Heart left ventricle (tissue), 13 donors: ENCODE measurements around the gene HTT.

Experiments
- CTCF ChIP-seq, 12 donors: fragments of 200-600 bp; sonication (generic) in 4 of 12; IDR thresholded peaks; one replicate each; pipeline versions ENCODE4 v1.5.0 to v1.8.0; 2018 to 2022; ENCODE audit warnings: antibody characterized with exemption in 12 of 12, mild to moderate bottlenecking in 5 of 12
- POLR2A ChIP-seq, 2 donors: fragments of 450-650 bp; IDR thresholded peaks; one replicate each; pipeline ENCODE4 v1.6.1; 2017; ENCODE audit warnings: antibody characterized with exemption in 2 of 2, mild to moderate bottlenecking in 2 of 2, moderate library complexity in 2 of 2
- donor health status: ischemic (EF 13 %, LVEDD 7.1; RV severe dilation, severe dysfunction).
- donor health status: DM: no; HTN: yes; CAD: no.
- donor health status: DM: no; HTN: no; CAD: no.
- donor health status: ischemic (EF 25% LVEDD 6.9; RV normal size, moderate dysfunction).
- donor health status: ischemic (EF 25% LVEDD 5.7; RV mildly dilated, moderate dysfunction).
- donor health status: ischemic (EF 35%, LVEDD 5.7; RV mildly dilated, moderate dysfunction).
- donor health status: nonischemic (EF 11% LVEDD 7.7; RV severe dilation, severe dysfunction).
- donor health status: DM: yes; HTN: yes; CAD: no.
- donor health status: PGD.
- donor health status: ischemic (EF 29% LVEDD 5.4; RV normal size, mild dysfunction).
- donor health status: nonischemic (EF 23%, LVEDD 6.1; RV moderate dilation, normal function).

- TF ChIP-seq CTCF (IDR thresholded peaks at IDR 0.05) (no peak), POLR2A (IDR thresholded peaks at IDR 0.05) (no peak)
These were observed 152.0 kb downstream of the HTT start for GRCh38 chr4:3226467-3226866.
